Astrocyte (in vitro differentiated cells and primary cell): Measurements from ENCODE around the gene CAPN5. TPM values are rescaled to one million over a fixed set of nuclear protein-coding genes. Genes with fewer than 3 reads are reported as not detected.

Experiments used
- DNase-seq: peaks from one replicate; pipeline ENCODE4 v3.0.0-alpha.2; 2010; ENCODE audit warnings: low read depth
- FAIRE-seq: peaks from 2 replicates; lab custom pipeline; 2011; peaks lifted over from hg19 to GRCh38; lab: Jason Lieb, UNC
- H2AFZ ChIP-seq: 2 replicates; pipeline ENCODE4 v1.6.0; 2012; ENCODE audit warnings: low read depth, low read length, inconsistent platforms
- H3K27ac ChIP-seq: 2 replicates; pipeline ENCODE4 v1.5.1; 2011; ENCODE audit warnings: low read depth, low read length, inconsistent platforms
- H3K27me3 ChIP-seq: 2 replicates; pipeline ENCODE4 v1.6.0; 2011; ENCODE audit warnings: low read length, inconsistent platforms; ENCODE audit not compliant: insufficient read depth
- H3K36me3 ChIP-seq: 2 replicates; pipeline ENCODE4 v1.5.1; 2011; ENCODE audit warnings: low read length, inconsistent platforms; ENCODE audit not compliant: insufficient read depth
- H3K4me1 ChIP-seq: 2 replicates; pipeline ENCODE4 v1.5.1; 2011; ENCODE audit warnings: low read length, inconsistent platforms; ENCODE audit not compliant: insufficient read depth
- H3K4me2 ChIP-seq: 2 replicates; pipeline ENCODE4 v1.6.0; 2012; ENCODE audit warnings: low read length, inconsistent platforms
- H3K4me3 ChIP-seq: 2 replicates; pipeline ENCODE4 v1.5.1; 2011; ENCODE audit warnings: low read depth, mild to moderate bottlenecking, low read length, inconsistent platforms; ENCODE audit not compliant: insufficient read depth
- H3K79me2 ChIP-seq: 2 replicates; pipeline ENCODE4 v1.6.0; 2012; ENCODE audit warnings: mild to moderate bottlenecking, low read length, inconsistent platforms; ENCODE audit not compliant: insufficient read depth
- H3K9ac ChIP-seq: 2 replicates; pipeline ENCODE4 v1.6.0; 2012; ENCODE audit warnings: mild to moderate bottlenecking, low read length, inconsistent platforms
- H3K9me3 ChIP-seq: 2 replicates; pipeline ENCODE4 v1.5.1; 2012; ENCODE audit warnings: low read depth, mild to moderate bottlenecking, low read length, inconsistent platforms; ENCODE audit not compliant: insufficient read depth
- H4K20me1 ChIP-seq: 2 replicates; pipeline ENCODE4 v1.6.0; 2012; ENCODE audit warnings: low read length, inconsistent platforms; ENCODE audit not compliant: insufficient read depth
- H3K27ac Mint-ChIP-seq: one replicate; pipeline ENCODE4 v1.8.0; 2021; ENCODE audit warnings: mild to moderate bottlenecking, mixed read lengths; ENCODE audit not compliant: unreplicated experiment
- H3K27me3 Mint-ChIP-seq: one replicate; pipeline ENCODE4 v1.8.0; 2021; ENCODE audit warnings: low read depth, mixed read lengths; ENCODE audit not compliant: unreplicated experiment
- H3K36me3 Mint-ChIP-seq: one replicate; pipeline ENCODE4 v1.8.0; 2021; ENCODE audit warnings: low read depth, mixed read lengths; ENCODE audit not compliant: unreplicated experiment
- H3K4me1 Mint-ChIP-seq: one replicate; pipeline ENCODE4 v1.8.0; 2021; ENCODE audit warnings: low read depth, mixed read lengths; ENCODE audit not compliant: unreplicated experiment
- H3K4me3 Mint-ChIP-seq: one replicate; pipeline ENCODE4 v1.8.0; 2021; ENCODE audit warnings: mild to moderate bottlenecking, moderate library complexity, mixed read lengths; ENCODE audit not compliant: unreplicated experiment
- H3K9me3 Mint-ChIP-seq: one replicate; pipeline ENCODE4 v1.8.0; 2021; ENCODE audit warnings: mild to moderate bottlenecking, mixed read lengths; ENCODE audit not compliant: unreplicated experiment
- EZH2 ChIP-seq: IDR thresholded peaks from 2 replicates; pipeline ENCODE4 v1.6.1; 2012; ENCODE audit warnings: mild to moderate bottlenecking, low read length, inconsistent platforms; ENCODE audit not compliant: insufficient read depth
- total RNA-seq: library from RNA; stranded (reverse); gene quantifications from 2 replicates; pipeline ENCODE4 v1.2.1, GENCODE V29; 2021
- TF ChIP-seq, protein P1 (sequence below): IDR thresholded peaks from 2 replicates; pipeline ENCODE4 v1.5.1; 2011; ENCODE audit warnings: low read depth, mild to moderate bottlenecking, inconsistent platforms, low read length, moderate library complexity; ENCODE audit not compliant: insufficient read depth

The CAPN5 gene
- total RNA-seq, 1 donor from 2014 or later, result 17.4 TPM

DNA sequence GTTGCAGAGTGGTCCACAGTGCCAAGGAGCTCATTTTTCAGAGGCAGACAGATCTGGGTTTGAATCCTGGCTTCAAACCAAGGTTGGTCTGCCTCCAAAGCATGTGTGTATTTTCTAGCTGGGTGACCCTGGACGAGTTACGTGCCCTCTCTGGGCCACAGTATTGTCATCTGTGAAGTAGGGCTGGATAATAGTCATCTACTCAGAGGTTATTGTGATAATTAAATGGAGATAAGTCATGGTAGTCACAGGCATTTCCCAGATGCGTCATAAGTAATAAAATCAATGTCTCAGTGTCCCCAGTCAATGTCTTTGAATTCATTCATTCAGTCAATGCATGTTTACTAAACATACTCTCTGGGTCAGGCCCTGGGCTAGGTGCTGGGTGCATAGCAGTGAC lies 44.5 kb downstream of the CAPN5 start:
- peak; percentile 41 for DNase-seq
- Histone ChIP-seq H3K4me1 (peaks cover 45% of the 10 kb centered on the region), H3K27me3 (no peaks in the 10 kb centered on the region), H3K9ac (no peak overlapping the region), H3K9me3 (no peaks in the 10 kb centered on the region), H3K27ac (no peak overlapping the region), H3K79me2 (no peaks in the 10 kb centered on the region), H3K36me3 (no peaks in the 10 kb centered on the region), H3K4me2 (no peak overlapping the region), H2AFZ (no peak overlapping the region), H3K4me3 (no peak overlapping the region), H4K20me1 (peaks cover 19% of the 10 kb centered on the region)
- TF ChIP-seq EZH2, result no peak
- TF ChIP-seq, protein P1, sequence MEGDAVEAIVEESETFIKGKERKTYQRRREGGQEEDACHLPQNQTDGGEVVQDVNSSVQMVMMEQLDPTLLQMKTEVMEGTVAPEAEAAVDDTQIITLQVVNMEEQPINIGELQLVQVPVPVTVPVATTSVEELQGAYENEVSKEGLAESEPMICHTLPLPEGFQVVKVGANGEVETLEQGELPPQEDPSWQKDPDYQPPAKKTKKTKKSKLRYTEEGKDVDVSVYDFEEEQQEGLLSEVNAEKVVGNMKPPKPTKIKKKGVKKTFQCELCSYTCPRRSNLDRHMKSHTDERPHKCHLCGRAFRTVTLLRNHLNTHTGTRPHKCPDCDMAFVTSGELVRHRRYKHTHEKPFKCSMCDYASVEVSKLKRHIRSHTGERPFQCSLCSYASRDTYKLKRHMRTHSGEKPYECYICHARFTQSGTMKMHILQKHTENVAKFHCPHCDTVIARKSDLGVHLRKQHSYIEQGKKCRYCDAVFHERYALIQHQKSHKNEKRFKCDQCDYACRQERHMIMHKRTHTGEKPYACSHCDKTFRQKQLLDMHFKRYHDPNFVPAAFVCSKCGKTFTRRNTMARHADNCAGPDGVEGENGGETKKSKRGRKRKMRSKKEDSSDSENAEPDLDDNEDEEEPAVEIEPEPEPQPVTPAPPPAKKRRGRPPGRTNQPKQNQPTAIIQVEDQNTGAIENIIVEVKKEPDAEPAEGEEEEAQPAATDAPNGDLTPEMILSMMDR, result no peak
- Mint-ChIP-seq H3K4me3 (no peak overlapping the region), H3K27ac (no peak overlapping the region), H3K9me3 (no peaks in the 10 kb centered on the region), H3K4me1 (peaks cover 11% of the 10 kb centered on the region), H3K27me3 (peaks cover 6% of the 10 kb centered on the region), H3K36me3 (peaks cover 4% of the 10 kb centered on the region)
- FAIRE-seq, result no peak

DNA sequence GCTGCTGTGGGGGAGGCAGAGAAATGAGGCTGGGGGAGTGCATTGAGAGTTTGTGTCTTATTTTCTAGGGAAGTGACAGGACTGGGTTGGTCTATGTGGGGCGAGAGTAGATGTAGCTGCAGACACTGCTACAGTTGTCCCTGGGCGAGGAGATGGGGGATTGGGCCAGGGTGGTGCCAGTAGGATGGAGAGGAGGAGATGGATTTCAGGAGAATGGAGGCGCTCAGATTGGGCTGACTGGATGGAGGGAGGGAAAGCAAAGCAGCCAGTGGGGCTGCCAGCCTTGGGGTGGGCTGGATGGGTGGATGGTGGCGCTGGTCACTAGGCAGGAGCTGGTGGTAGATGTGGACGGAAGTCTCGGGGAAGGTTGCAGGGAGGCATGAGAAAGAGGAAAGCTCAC lies 45.2 kb downstream of the CAPN5 start:
- Mint-ChIP-seq H3K4me3 (peak overlapping the region; percentile 16), H3K9me3 (no peaks in the 10 kb centered on the region), H3K27ac (no peak overlapping the region), H3K4me1 (peaks cover 11% of the 10 kb centered on the region), H3K36me3 (peaks cover 6% of the 10 kb centered on the region), H3K27me3 (peaks cover 6% of the 10 kb centered on the region)
- no peak overlapping the region for H2AFZ ChIP-seq
- H4K20me1 ChIP-seq, result peaks cover 18% of the 10 kb centered on the region
- FAIRE-seq, result no peak
- no peak overlapping the region for H3K9ac ChIP-seq
- H3K4me1 ChIP-seq, result peaks cover 42% of the 10 kb centered on the region
- no peaks in the 10 kb centered on the region for H3K79me2 ChIP-seq
- DNase-seq, result no peak
- TF ChIP-seq, protein P1, result no peak
- TF ChIP-seq EZH2, result no peak
- H3K27me3 ChIP-seq, result no peaks in the 10 kb centered on the region
- H3K36me3 ChIP-seq, result no peaks in the 10 kb centered on the region
- no peak overlapping the region for H3K4me3 ChIP-seq
- H3K9me3 ChIP-seq, result no peaks in the 10 kb centered on the region
- H3K27ac ChIP-seq, result no peak overlapping the region
- H3K4me2 ChIP-seq, result no peak overlapping the region

DNA sequence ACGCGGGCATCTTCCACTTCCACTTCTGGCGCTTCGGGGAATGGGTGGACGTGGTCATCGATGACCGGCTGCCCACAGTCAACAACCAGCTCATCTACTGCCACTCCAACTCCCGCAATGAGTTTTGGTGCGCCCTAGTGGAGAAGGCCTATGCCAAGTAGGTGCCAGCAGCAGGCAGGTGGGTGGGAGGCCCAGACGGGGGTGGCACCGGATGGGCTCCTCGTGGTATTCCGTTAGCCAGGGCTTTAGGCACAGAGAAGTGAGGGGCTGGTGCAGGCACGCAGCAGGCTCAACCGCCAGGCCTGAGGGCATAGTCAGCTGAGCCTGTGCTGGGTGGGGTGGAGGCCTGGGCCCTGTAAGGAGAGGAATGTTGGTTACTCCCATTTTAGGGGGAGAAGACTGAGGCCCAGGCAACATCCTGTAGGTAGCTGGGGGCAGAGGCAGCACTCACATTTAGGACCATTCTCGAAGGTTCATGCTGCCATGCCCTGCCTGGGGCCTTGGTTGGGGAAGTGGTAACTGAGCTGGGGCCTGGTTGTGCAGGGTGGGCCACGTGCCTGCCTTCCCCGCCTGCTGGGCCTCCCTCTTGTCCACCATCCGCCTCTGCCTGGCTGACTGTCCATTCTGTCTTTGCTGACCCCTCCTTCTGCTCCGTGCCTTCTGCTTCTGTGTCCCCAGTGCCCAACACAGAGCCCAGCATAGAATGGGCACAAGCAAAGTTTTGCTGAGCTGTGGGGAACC lies 46.0 kb downstream of the CAPN5 start:
- Histone ChIP-seq H3K9ac (no peak overlapping the region), H3K4me2 (no peak overlapping the region), H3K4me1 (peaks cover 37% of the 10 kb centered on the region), H3K4me3 (no peak overlapping the region), H3K27me3 (no peaks in the 10 kb centered on the region), H3K36me3 (no peaks in the 10 kb centered on the region), H2AFZ (no peak overlapping the region), H3K9me3 (no peaks in the 10 kb centered on the region), H4K20me1 (peaks cover 9% of the 10 kb centered on the region), H3K27ac (no peak overlapping the region), H3K79me2 (no peaks in the 10 kb centered on the region)
- TF ChIP-seq EZH2, result no peak
- TF ChIP-seq, protein P1, result no peak
- DNase-seq (no peak), FAIRE-seq (no peak)
- H3K4me1 Mint-ChIP-seq, result peaks cover 9% of the 10 kb centered on the region
- no peaks in the 10 kb centered on the region for H3K9me3 Mint-ChIP-seq
- H3K36me3 Mint-ChIP-seq, result peaks cover 14% of the 10 kb centered on the region
- no peak overlapping the region for H3K4me3 Mint-ChIP-seq
- peaks cover 6% of the 10 kb centered on the region for H3K27me3 Mint-ChIP-seq
- no peak overlapping the region for H3K27ac Mint-ChIP-seq
